Ovary (tissue), 3 donors: ENCODE results near the gene HBA2.
"Not testable (repeated sequence)": the region's sequence is repeated elsewhere in the genome, so short reads cannot be mapped to it uniquely, and the experiment has no call there.

Experiments
- POLR2A ChIP-seq: fragments of 450-650 bp; IDR thresholded peaks from one replicate; pipeline ENCODE4 v1.6.1; 2017; ENCODE audit warnings: antibody characterized with exemption, mild to moderate bottlenecking, moderate library complexity
- TF ChIP-seq, protein P1 (sequence below), 3 donors: fragments of 450-650 bp in 2 of 3; fragments of 200-600 bp in 1 of 3; IDR thresholded peaks; one replicate each; pipeline versions ENCODE4 v1.5.1 to v1.8.0; 2016 to 2022; ENCODE audit warnings: antibody characterized with exemption in 3 of 3, mild to moderate bottlenecking in 1 of 3
- donor health status: DM: no; HTN: no; CAD: no.

DNA sequence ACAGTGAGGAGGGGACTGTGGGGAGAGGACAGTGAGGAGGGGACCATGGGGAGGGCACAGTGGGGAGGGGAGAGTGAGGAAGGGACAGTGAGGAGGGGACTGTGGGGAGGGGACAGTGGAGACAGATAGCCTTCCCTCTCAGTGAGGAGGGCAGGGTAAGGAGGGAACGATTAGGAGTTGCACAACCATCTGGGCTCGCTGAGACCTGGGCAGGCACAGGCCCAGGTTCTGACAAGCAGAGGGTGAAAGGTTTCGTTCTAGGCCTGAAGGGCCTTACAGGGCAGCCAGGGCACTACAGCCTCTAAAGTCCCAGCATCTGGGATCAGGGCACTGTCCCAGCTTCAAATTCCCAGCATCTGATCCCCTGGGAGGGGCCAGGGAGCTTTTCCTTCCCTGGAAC, 9.0 kb upstream of the HBA2 start:
- TF ChIP-seq, protein P1, sequence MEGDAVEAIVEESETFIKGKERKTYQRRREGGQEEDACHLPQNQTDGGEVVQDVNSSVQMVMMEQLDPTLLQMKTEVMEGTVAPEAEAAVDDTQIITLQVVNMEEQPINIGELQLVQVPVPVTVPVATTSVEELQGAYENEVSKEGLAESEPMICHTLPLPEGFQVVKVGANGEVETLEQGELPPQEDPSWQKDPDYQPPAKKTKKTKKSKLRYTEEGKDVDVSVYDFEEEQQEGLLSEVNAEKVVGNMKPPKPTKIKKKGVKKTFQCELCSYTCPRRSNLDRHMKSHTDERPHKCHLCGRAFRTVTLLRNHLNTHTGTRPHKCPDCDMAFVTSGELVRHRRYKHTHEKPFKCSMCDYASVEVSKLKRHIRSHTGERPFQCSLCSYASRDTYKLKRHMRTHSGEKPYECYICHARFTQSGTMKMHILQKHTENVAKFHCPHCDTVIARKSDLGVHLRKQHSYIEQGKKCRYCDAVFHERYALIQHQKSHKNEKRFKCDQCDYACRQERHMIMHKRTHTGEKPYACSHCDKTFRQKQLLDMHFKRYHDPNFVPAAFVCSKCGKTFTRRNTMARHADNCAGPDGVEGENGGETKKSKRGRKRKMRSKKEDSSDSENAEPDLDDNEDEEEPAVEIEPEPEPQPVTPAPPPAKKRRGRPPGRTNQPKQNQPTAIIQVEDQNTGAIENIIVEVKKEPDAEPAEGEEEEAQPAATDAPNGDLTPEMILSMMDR (IDR thresholded peaks at IDR 0.05), result not testable (repeated sequence)
- not testable (repeated sequence) for TF ChIP-seq POLR2A
